GM12872 (cell line): ENCODE results near the gene WAPL.

Experiments used
- TF ChIP-seq, protein P1 (sequence below): IDR thresholded peaks from 3 replicates; pipeline ENCODE4 v1.5.1; 2011; ENCODE audit warnings: low read depth, mild to moderate bottlenecking, low read length, moderate library complexity; ENCODE audit not compliant: insufficient read depth

WAPL gene

DNA sequence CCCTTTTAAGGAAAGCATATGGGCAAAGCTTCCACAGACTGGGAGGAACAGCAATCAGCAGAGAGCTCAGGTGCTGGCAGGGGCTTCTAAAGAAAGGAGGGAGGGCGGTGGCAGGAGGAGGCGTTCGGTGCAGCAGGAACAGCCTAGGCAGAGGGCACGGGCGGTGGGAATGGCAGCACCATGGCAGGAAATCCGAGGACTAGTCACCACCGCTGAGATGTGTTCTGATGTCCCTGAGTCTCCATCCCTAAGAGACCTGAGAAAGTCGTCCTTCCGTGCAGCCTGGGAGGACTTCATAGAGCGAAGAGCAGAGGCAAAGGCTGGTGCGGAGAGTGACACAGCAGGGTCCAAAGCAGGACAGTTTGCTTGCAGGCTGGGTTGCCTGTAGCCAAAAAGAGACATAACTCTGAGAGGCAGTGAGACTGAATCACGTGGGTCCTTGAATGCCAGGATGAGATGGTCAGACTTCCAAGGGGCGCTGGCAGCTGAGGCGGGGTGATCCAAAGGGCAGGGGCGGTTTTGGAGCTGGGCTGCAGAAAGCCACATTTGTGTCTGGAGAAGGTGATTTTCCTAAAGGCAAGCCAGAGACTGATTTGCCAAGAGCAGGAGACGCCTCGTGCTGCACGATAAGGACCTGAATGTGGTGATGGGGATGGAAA is 119.2 kb downstream of the WAPL start:
- TF ChIP-seq, protein P1, sequence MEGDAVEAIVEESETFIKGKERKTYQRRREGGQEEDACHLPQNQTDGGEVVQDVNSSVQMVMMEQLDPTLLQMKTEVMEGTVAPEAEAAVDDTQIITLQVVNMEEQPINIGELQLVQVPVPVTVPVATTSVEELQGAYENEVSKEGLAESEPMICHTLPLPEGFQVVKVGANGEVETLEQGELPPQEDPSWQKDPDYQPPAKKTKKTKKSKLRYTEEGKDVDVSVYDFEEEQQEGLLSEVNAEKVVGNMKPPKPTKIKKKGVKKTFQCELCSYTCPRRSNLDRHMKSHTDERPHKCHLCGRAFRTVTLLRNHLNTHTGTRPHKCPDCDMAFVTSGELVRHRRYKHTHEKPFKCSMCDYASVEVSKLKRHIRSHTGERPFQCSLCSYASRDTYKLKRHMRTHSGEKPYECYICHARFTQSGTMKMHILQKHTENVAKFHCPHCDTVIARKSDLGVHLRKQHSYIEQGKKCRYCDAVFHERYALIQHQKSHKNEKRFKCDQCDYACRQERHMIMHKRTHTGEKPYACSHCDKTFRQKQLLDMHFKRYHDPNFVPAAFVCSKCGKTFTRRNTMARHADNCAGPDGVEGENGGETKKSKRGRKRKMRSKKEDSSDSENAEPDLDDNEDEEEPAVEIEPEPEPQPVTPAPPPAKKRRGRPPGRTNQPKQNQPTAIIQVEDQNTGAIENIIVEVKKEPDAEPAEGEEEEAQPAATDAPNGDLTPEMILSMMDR, result no peak

GRCh38 chr10:86401588-86402282 is 119.9 kb downstream of the WAPL start:
- TF ChIP-seq, protein P1, result no peak

- TF ChIP-seq, protein P1, result peak; percentile 22; the same call in 1 of the 3 replicates
Observed at GRCh38 chr10:86400705-86401587, 120.6 kb downstream of the WAPL start.

DNA sequence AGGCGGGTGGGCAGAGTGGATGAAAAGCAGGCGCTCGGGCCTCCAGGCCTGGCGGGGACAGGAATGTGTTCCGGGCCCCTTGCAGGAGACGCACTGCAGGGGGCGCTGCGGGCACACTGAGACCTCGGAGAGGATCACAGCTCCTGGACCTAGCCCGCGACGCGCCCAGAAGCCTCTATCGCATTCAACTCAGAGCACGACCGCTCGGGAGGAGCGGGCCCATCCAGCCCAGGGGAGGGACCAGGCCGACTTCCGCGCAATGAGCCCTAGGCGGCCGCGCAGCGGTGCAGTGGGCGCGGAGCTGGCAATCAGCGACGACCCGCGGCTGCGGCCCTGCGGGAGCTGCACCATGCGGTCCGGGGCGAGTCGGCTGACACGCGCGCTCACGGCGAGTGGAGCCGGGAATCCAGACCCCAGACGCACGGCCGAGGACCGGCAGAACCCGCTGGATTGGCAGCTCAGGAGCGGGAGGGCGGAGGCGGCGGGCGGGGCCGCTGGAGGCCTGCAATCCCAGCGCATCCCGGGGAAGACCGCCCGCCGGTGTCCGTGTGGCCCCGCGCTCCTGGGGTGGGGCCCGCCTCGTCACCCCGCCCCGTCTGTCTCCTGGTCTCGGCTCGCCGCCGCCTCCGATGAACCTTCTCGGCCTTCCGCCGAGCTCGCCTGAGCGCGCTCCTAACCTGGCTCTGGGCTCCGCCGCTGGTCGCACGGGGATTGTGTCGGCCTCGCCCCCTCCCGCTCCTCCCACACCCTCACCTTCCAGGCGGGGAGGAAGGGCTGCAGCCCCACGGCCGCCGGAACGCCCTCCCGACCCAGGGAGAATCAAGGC is 121.5 kb downstream of the WAPL start:
- TF ChIP-seq, protein P1, result peak; percentile 91

GRCh38 chr10:86399514-86399878 is 122.1 kb downstream of the WAPL start:
- TF ChIP-seq, protein P1, result no peak

DNA sequence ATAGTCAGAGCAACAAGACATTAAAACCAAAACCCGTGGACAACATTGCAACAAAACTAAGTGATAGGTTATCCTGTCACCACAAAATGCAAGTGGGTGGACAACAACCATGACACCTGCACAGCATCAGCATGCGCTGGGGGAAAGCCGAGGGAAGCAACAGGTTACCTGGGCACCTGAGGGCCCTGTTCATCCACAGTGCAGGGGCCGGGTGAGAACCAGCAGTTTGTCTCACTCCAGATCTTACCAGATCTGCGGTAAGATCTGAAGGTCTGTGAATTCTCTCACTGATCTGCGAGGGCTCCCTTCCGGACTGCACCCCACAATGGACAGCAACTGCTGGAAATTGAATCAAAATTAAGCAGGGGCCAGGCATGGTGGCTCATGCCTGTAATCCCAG is 124.5 kb downstream of the WAPL start:
- TF ChIP-seq, protein P1, result no peak
